HepG2 (cell line): Measurements from ENCODE around the gene LPXN. TPM values are rescaled to one million over a fixed set of nuclear protein-coding genes. Genes with fewer than 3 reads are reported as not detected.

Experiments used
- AHDC1 ChIP-seq: sonication (generic); formaldehyde crosslinking; IDR thresholded peaks from 2 replicates; pipeline ENCODE4 v1.5.1; 2020; ENCODE audit warnings: mild to moderate bottlenecking, missing genetic modification reagents, borderline replicate concordance
- ARID2 ChIP-seq: sonication (generic); formaldehyde crosslinking; IDR thresholded peaks from 2 replicates; pipeline ENCODE4 v1.8.1; 2022; ENCODE audit warnings: mild to moderate bottlenecking, missing genetic modification reagents, borderline replicate concordance
- ATF7 ChIP-seq, 2 experiments: fragments of 450-650 bp in 1 of 2; sonication (generic) in 1 of 2; formaldehyde crosslinking in 1 of 2; IDR thresholded peaks; 2 replicates each; pipeline versions ENCODE4 v1.4.0 to v1.6.1; 2016 to 2020; ENCODE audit warnings: antibody characterized with exemption in 1 of 2, mild to moderate bottlenecking in 1 of 2, missing genetic modification reagents in 1 of 2
- ATRX ChIP-seq: sonication (generic); formaldehyde crosslinking; IDR thresholded peaks from 2 replicates; pipeline ENCODE4 v1.4.0; 2020; ENCODE audit warnings: missing genetic modification reagents, borderline replicate concordance
- BRD4 ChIP-seq: sonication (generic); formaldehyde crosslinking; IDR thresholded peaks from 2 replicates; pipeline ENCODE4 v1.4.0; 2020; ENCODE audit warnings: missing genetic modification reagents
- ETS1 ChIP-seq: sonication (generic); formaldehyde crosslinking; IDR thresholded peaks from 2 replicates; pipeline ENCODE4 v1.4.0; 2020; ENCODE audit warnings: missing genetic modification reagents
- GMEB1 ChIP-seq: sonication (generic); formaldehyde crosslinking; IDR thresholded peaks from 2 replicates; pipeline ENCODE4 v1.5.1; 2020; ENCODE audit warnings: missing genetic modification reagents, mild to moderate bottlenecking, borderline replicate concordance
- IRF1 ChIP-seq: sonication (generic); formaldehyde crosslinking; IDR thresholded peaks from 2 replicates; pipeline ENCODE4 v1.4.0; 2020; ENCODE audit warnings: low read depth, mild to moderate bottlenecking, missing genetic modification reagents
- KAT2B ChIP-seq: fragments of 150-350 bp; IDR thresholded peaks from 2 replicates; pipeline ENCODE4 v1.6.1; 2014; ENCODE audit warnings: low read depth, low read length, borderline replicate concordance
- RARG ChIP-seq: sonication (generic); formaldehyde crosslinking; IDR thresholded peaks from 2 replicates; pipeline ENCODE4 v1.4.0; 2020; ENCODE audit warnings: low read depth, mild to moderate bottlenecking, missing genetic modification reagents
- RXRB ChIP-seq: IDR thresholded peaks from 2 replicates; pipeline ENCODE4 v1.6.1; 2016; ENCODE audit warnings: borderline replicate concordance, missing genetic modification reagents, missing compliant biosample characterization
- SALL2 ChIP-seq: sonication (generic); formaldehyde crosslinking; IDR thresholded peaks from 2 replicates; pipeline ENCODE4 v1.8.1; 2023; ENCODE audit warnings: mild to moderate bottlenecking, missing genetic modification reagents, inconsistent platforms
- SKI ChIP-seq: fragments of 450-650 bp; IDR thresholded peaks from one replicate; pipeline ENCODE4 v1.6.1; 2018; ENCODE audit warnings: mild to moderate bottlenecking; ENCODE audit not compliant: partially characterized antibody
- ZBTB7B ChIP-seq: sonication (generic); formaldehyde crosslinking; IDR thresholded peaks from 2 replicates; pipeline ENCODE4 v1.4.0; 2020; ENCODE audit warnings: missing genetic modification reagents
- ZNF556 ChIP-seq: sonication (generic); formaldehyde crosslinking; IDR thresholded peaks from 2 replicates; pipeline ENCODE4 v1.4.0; 2020; ENCODE audit warnings: mild to moderate bottlenecking, missing genetic modification reagents, borderline replicate concordance
- ZNF678 ChIP-seq: sonication (generic); formaldehyde crosslinking; IDR thresholded peaks from 2 replicates; pipeline ENCODE4 v1.4.0; 2020; ENCODE audit warnings: mild to moderate bottlenecking, missing genetic modification reagents
- ZNF720 ChIP-seq: sonication (generic); formaldehyde crosslinking; IDR thresholded peaks from 2 replicates; pipeline ENCODE4 v1.4.0; 2020; ENCODE audit warnings: missing genetic modification reagents
- ZNF776 ChIP-seq: sonication (generic); formaldehyde crosslinking; IDR thresholded peaks from 2 replicates; pipeline ENCODE4 v1.4.0; 2020; ENCODE audit warnings: mild to moderate bottlenecking, missing genetic modification reagents
- ZNF83 ChIP-seq: sonication (generic); formaldehyde crosslinking; IDR thresholded peaks from 2 replicates; pipeline ENCODE4 v1.4.0; 2020; ENCODE audit warnings: missing genetic modification reagents, mild to moderate bottlenecking, borderline replicate concordance
- ZNF883 ChIP-seq: sonication (generic); formaldehyde crosslinking; IDR thresholded peaks from 2 replicates; pipeline ENCODE4 v1.5.1; 2020; ENCODE audit warnings: mild to moderate bottlenecking, missing genetic modification reagents; ENCODE audit errors: not compliant biosample characterization
- ZSCAN31 ChIP-seq: sonication (generic); formaldehyde crosslinking; IDR thresholded peaks from 2 replicates; pipeline ENCODE4 v1.5.0; 2020; ENCODE audit warnings: low read depth, mild to moderate bottlenecking, missing genetic modification reagents
- polyA plus RNA-seq, 8 experiments: library from polyadenylated mRNA; depleted of rRNA in 3 of 8; stranded (reverse) in 7 of 8; unstranded in 1 of 8; fragments of >200 nt; fragmentation: Illumina TruSeq in 4 of 8; extraction: Trizol in 4 of 8; gene quantifications; 2 replicates each; pipeline versions ENCODE4 v1.2.1 to v1.2.3, GENCODE V29; 2011 to 2016; ENCODE audit warnings: low read depth in 4 of 8, missing spikeins in 1 of 8, mixed read lengths in 1 of 8; ENCODE audit not compliant: insufficient read depth in 1 of 8
- total RNA-seq, 5 experiments: library from RNA; depleted of rRNA; stranded (reverse); fragments of >200 nt; fragmentation: Illumina TruSeq; extraction: Trizol; gene quantifications; 2 replicates each; pipeline ENCODE4 v1.2.3, GENCODE V29; 2016; ENCODE audit warnings: low read depth in 1 of 5

The LPXN gene
- total and polyA plus RNA-seq, 2 of the 13 experiments (the other 11 are each of a cell fraction or from before 2014, with no cell fraction given), result 1.7 to 3.5 TPM

- TF ChIP-seq IRF1 (CRISPR knock-in tag) (no peak), GMEB1 (CRISPR knock-in tag) (no peak; the same call in 1 of the 2 replicates), ZNF678 (CRISPR knock-in tag) (no peak), SALL2 (CRISPR knock-in tag) (no peak), ATF7 (IDR thresholded peaks at IDR 0.05) (no peak), ATF7 (CRISPR knock-in tag; IDR thresholded peaks at IDR 0.05) (no peak), ZNF776 (CRISPR knock-in tag) (no peak), ZSCAN31 (CRISPR knock-in tag) (no peak), RARG (CRISPR knock-in tag) (no peak), ATRX (CRISPR knock-in tag) (no peak), ZBTB7B (CRISPR knock-in tag) (no peak), ZNF883 (CRISPR knock-in tag) (no peak), BRD4 (CRISPR knock-in tag) (no peak), ARID2 (CRISPR knock-in tag) (no peak), SKI (no peak), ZNF720 (CRISPR knock-in tag) (no peak), ETS1 (CRISPR knock-in tag) (no peak), ZNF556 (CRISPR knock-in tag) (no peak), KAT2B (no peak), AHDC1 (CRISPR knock-in tag) (no peak), ZNF83 (CRISPR knock-in tag) (no peak), RXRB (CRISPR knock-in tag) (no peak; the same call in 1 of the 2 replicates)
Observed at GRCh38 chr11:58578635-58579191, 3.1 kb upstream of the LPXN start, which contains the start of gene ZFP91 (continued).
